H1 (cell line): ENCODE data around the gene CACNG1. TPM values are rescaled to one million over a fixed set of nuclear protein-coding genes. Genes with fewer than 3 reads are reported as not detected.

Source experiments
- CTCF ChIA-PET: fragments of 300-600 bp; sonication (Branson Sonifier 250); formaldehyde crosslinking; loops from one replicate; lab custom pipeline; 2021; ENCODE audit not compliant: partially characterized antibody; lab: Charles Lee
- POLR2A ChIA-PET: fragments of 300-600 bp; sonication (Branson Sonifier 250); formaldehyde crosslinking; loops from one replicate; lab custom pipeline; 2021; ENCODE audit warnings: inconsistent platforms; ENCODE audit not compliant: partially characterized antibody; lab: Charles Lee
- DNase-seq, 2 experiments: peaks; one replicate each; pipeline versions ENCODE4 v3.0.0 to v3.0.0-alpha.2; 2010 to 2022; ENCODE audit warnings: low spot score in 2 of 2, low read depth in 1 of 2, mixed read lengths in 1 of 2
- FAIRE-seq: peaks from 2 replicates; lab custom pipeline; 2011; peaks lifted over from hg19 to GRCh38; lab: Jason Lieb, UNC
- H2AFZ ChIP-seq: 2 replicates; pipeline ENCODE4 v1.8.1; 2012; ENCODE audit warnings: low read length, inconsistent platforms
- H2AK5ac ChIP-seq: 2 replicates; pipeline ENCODE4 v1.6.1; 2013; ENCODE audit warnings: low read depth, low read length
- H2BK120ac ChIP-seq: replicated peaks from 2 replicates; pipeline ENCODE3; 2013; ENCODE audit warnings: low read depth, low read length, inconsistent platforms
- H2BK12ac ChIP-seq: 2 replicates; pipeline ENCODE4 v1.6.1; 2013; ENCODE audit warnings: low read depth, low read length
- H2BK15ac ChIP-seq: 2 replicates; pipeline ENCODE4 v1.6.1; 2013; ENCODE audit warnings: low read length
- H2BK20ac ChIP-seq: 2 replicates; pipeline ENCODE4 v1.6.1; 2013; ENCODE audit warnings: low read length
- H2BK5ac ChIP-seq: 2 replicates; pipeline ENCODE4 v1.6.1; 2013; ENCODE audit warnings: low read depth, low read length
- H3K14ac ChIP-seq: 2 replicates; pipeline ENCODE4 v1.6.1; 2013; ENCODE audit warnings: inconsistent platforms; ENCODE audit not compliant: insufficient read length
- H3K18ac ChIP-seq: 2 replicates; pipeline ENCODE4 v1.6.1; 2013; ENCODE audit warnings: low read length; ENCODE audit errors: extremely low read depth
- H3K23ac ChIP-seq: 2 replicates; pipeline ENCODE4 v1.6.1; 2013; ENCODE audit warnings: inconsistent platforms; ENCODE audit not compliant: insufficient read length
- H3K23me2 ChIP-seq: 2 replicates; pipeline ENCODE4 v1.6.1; 2013; ENCODE audit warnings: low read depth, low read length
- H3K27ac ChIP-seq: 2 replicates; pipeline ENCODE4 v1.6.1; 2011; ENCODE audit warnings: low read depth, low read length, inconsistent platforms
- H3K27me3 ChIP-seq, 4 experiments: replicated peaks in 1 of 4; 1 replicate in 1 of 4; 2 replicates in 3 of 4; pipeline versions ENCODE4 v1.6.1 to v1.8.1; 2011 to 2013; ENCODE audit warnings: low read length in 3 of 4, mild to moderate bottlenecking in 3 of 4, inconsistent platforms in 2 of 4, mixed read lengths in 2 of 4, moderate library complexity in 1 of 4; ENCODE audit not compliant: control insufficient read depth in 3 of 4, insufficient read depth in 3 of 4; ENCODE audit errors: extremely low read depth in 1 of 4
- H3K36me3 ChIP-seq, 4 experiments: 2 replicates each; pipeline versions ENCODE4 v1.6.1 to v1.8.1; 2011 to 2013; ENCODE audit warnings: mild to moderate bottlenecking in 4 of 4, low read length in 3 of 4, moderate library complexity in 2 of 4, control low read depth in 1 of 4, inconsistent platforms in 1 of 4; ENCODE audit not compliant: insufficient read depth in 4 of 4, control insufficient read depth in 2 of 4
- H3K4ac ChIP-seq: replicated peaks from 2 replicates; pipeline ENCODE3; 2013; ENCODE audit warnings: low read length, low read depth, mixed read lengths, inconsistent platforms; ENCODE audit not compliant: insufficient read length
- H3K4me1 ChIP-seq, 4 experiments: replicated peaks in 1 of 4; 1 replicate in 1 of 4; 2 replicates in 3 of 4; pipeline versions ENCODE4 v1.6.1 to v1.8.1; 2011 to 2013; ENCODE audit warnings: low read length in 3 of 4, inconsistent platforms in 2 of 4, mixed read lengths in 1 of 4; ENCODE audit not compliant: insufficient read depth in 4 of 4, control insufficient read depth in 3 of 4
- H3K4me2 ChIP-seq, 2 experiments: 2 replicates each; pipeline versions ENCODE4 v1.6.1 to v1.8.1; 2011 to 2013; ENCODE audit warnings: low read depth in 2 of 2, low read length in 2 of 2, control low read depth in 1 of 2, inconsistent platforms in 1 of 2, mild to moderate bottlenecking in 1 of 2; ENCODE audit not compliant: insufficient read depth in 1 of 2
- H3K4me3 ChIP-seq, 4 experiments: fragments of 200-600, 300-600 bp in 1 of 4; sonication (generic), shearing (Covaris generic), sonication (Bioruptor Twin) in 1 of 4; 2 replicates each; pipeline versions ENCODE4 v1.5.1 to v1.8.1; 2011 to 2016; ENCODE audit warnings: low read length in 4 of 4, low read depth in 3 of 4, control low read depth in 2 of 4, inconsistent platforms in 2 of 4, mild to moderate bottlenecking in 2 of 4, mixed read lengths in 1 of 4, moderate library complexity in 1 of 4; ENCODE audit not compliant: insufficient read depth in 2 of 4; ENCODE audit errors: extremely low read depth in 1 of 4
- H3K56ac ChIP-seq: replicated peaks from 2 replicates; pipeline ENCODE3; 2013; ENCODE audit warnings: low read depth, mild to moderate bottlenecking, mixed read lengths, low read length, inconsistent platforms; ENCODE audit not compliant: insufficient read length
- H3K79me1 ChIP-seq: 2 replicates; pipeline ENCODE4 v1.6.1; 2013; ENCODE audit warnings: low read depth, low read length, control low read depth
- H3K79me2 ChIP-seq, 2 experiments: 2 replicates each; pipeline versions ENCODE4 v1.6.1 to v1.8.1; 2012 to 2013; ENCODE audit warnings: low read length in 2 of 2, mild to moderate bottlenecking in 2 of 2, inconsistent platforms in 1 of 2; ENCODE audit not compliant: insufficient read depth in 2 of 2, control insufficient read depth in 1 of 2
- H3K9ac ChIP-seq, 4 experiments: replicated peaks in 1 of 4; 1 replicate in 1 of 4; 2 replicates in 3 of 4; pipeline versions ENCODE4 v1.6.1 to v1.8.1; 2011 to 2013; ENCODE audit warnings: low read depth in 3 of 4, low read length in 3 of 4, control low read depth in 2 of 4, mild to moderate bottlenecking in 2 of 4, moderate library complexity in 2 of 4, inconsistent platforms in 1 of 4; ENCODE audit errors: extremely low read depth in 1 of 4
- H3K9me3 ChIP-seq, 2 experiments: 2 replicates each; pipeline versions ENCODE4 v1.6.1 to v1.8.1; 2012 to 2013; ENCODE audit warnings: mild to moderate bottlenecking in 2 of 2, moderate library complexity in 2 of 2, control low read depth in 1 of 2, inconsistent platforms in 1 of 2, low read depth in 1 of 2, low read length in 1 of 2, mixed read lengths in 1 of 2; ENCODE audit not compliant: insufficient read depth in 2 of 2
- H4K20me1 ChIP-seq, 2 experiments: replicated peaks in 1 of 2; 2 replicates each; pipeline versions ENCODE3 to v1.8.1; 2011 to 2013; ENCODE audit warnings: inconsistent platforms in 2 of 2, low read length in 2 of 2, mild to moderate bottlenecking in 1 of 2; ENCODE audit not compliant: insufficient read depth in 2 of 2, control insufficient read depth in 1 of 2
- H4K5ac ChIP-seq: 2 replicates; pipeline ENCODE4 v1.6.1; 2013; ENCODE audit warnings: low read length, low read depth, mixed read lengths, inconsistent platforms; ENCODE audit not compliant: insufficient read length
- H4K8ac ChIP-seq: 2 replicates; pipeline ENCODE4 v1.8.0; 2013; ENCODE audit warnings: mild to moderate bottlenecking, moderate library complexity, low read length, inconsistent platforms; ENCODE audit not compliant: insufficient read depth; ENCODE audit errors: extremely low read depth
- H4K91ac ChIP-seq: replicated peaks from 2 replicates; pipeline ENCODE3; 2013; ENCODE audit warnings: low read length, mixed read lengths, inconsistent platforms; ENCODE audit not compliant: insufficient read length
- MAFK ChIP-seq: IDR thresholded peaks from 2 replicates; pipeline ENCODE4 v1.6.1; 2012; ENCODE audit warnings: low read depth, mild to moderate bottlenecking, improper control_type of control experiment, low read length
- POLR2AphosphoS5 ChIP-seq: IDR thresholded peaks from 2 replicates; pipeline ENCODE4 v1.6.1; 2011; ENCODE audit warnings: low read depth, low read length
- RFX5 ChIP-seq: IDR thresholded peaks from 2 replicates; pipeline ENCODE4 v1.6.1; 2011; ENCODE audit warnings: low read depth, low read length, improper control_type of control experiment, borderline replicate concordance
- RNF2 ChIP-seq: fragments of 200-900, 300-1000 bp; sonication (generic); IDR thresholded peaks from 2 replicates; pipeline ENCODE4 v1.7.1; 2016; ENCODE audit warnings: borderline replicate concordance, low read depth, mild to moderate bottlenecking, antibody characterized with exemption, low read length; ENCODE audit not compliant: poor library complexity, severe bottlenecking; ENCODE audit errors: missing control alignments
- SIX5 ChIP-seq: IDR thresholded peaks from 2 replicates; pipeline ENCODE4 v1.6.1; 2011; ENCODE audit warnings: mild to moderate bottlenecking, low read depth, low read length
- TAF1 ChIP-seq: IDR thresholded peaks from 2 replicates; pipeline ENCODE4 v1.6.1; 2011; ENCODE audit warnings: mild to moderate bottlenecking, low read depth, low read length
- ZNF274 ChIP-seq: IDR thresholded peaks from 2 replicates; pipeline ENCODE4 v1.7.0; 2012; ENCODE audit warnings: low read length, borderline replicate concordance; ENCODE audit errors: extremely low read depth
- WGBS, 2 experiments: shearing (Covaris generic) in 1 of 2; methylation state at CpG; one replicate each; pipeline versions ENCODE4 v1.1.6 to v1.1.7; 2013 to 2015; ENCODE audit warnings: low lambda C conversion rate in 2 of 2, mixed read lengths in 2 of 2, inconsistent platforms in 1 of 2, low coverage in 1 of 2, missing lambda C conversion rate in 1 of 2; ENCODE audit not compliant: insufficient replicate concordance in 2 of 2, insufficient coverage in 1 of 2, insufficient read length in 1 of 2; ENCODE audit errors: extremely low coverage in 1 of 2, missing lambda C conversion rate in 1 of 2; 5-methylcytosine and 5-hydroxymethylcytosine counted together
- polyA plus RNA-seq, 7 experiments: library from polyadenylated mRNA; depleted of rRNA in 3 of 7; stranded (reverse) in 5 of 7; unstranded in 2 of 7; fragments of >200 nt in 5 of 7; fragments of 200-250 nt in 2 of 7; gene quantifications; 1 replicate in 5 of 7; 2 replicates in 1 of 7; 4 replicates in 1 of 7; pipeline versions ENCODE4 v1.2.1 to v1.2.3, GENCODE V29; 2011 to 2013; ENCODE audit warnings: missing spikeins in 2 of 7, mixed read lengths in 2 of 7
- total RNA-seq: library from RNA; stranded (reverse); fragmentation: NEBNext Ultra II Directional; extraction: Animal tissue kit (Norgen Biotek cat#: 25700); gene quantifications from 2 replicates; pipeline ENCODE4 v1.2.1, GENCODE V29; 2021
- TF ChIP-seq, protein P1 (sequence below): IDR thresholded peaks from 2 replicates; pipeline ENCODE4 v1.6.1; 2012; ENCODE audit warnings: inconsistent platforms
- TF ChIP-seq, protein P2 (sequence below): IDR thresholded peaks from 2 replicates; pipeline ENCODE4 v1.6.1; 2011; ENCODE audit warnings: low read depth, mild to moderate bottlenecking, low read length; ENCODE audit not compliant: insufficient read depth

CACNG1 gene
- total and polyA plus RNA-seq, 2 of the 8 experiments (the other 6 are each of a cell fraction or from before 2014, with no cell fraction given): not detected

DNA sequence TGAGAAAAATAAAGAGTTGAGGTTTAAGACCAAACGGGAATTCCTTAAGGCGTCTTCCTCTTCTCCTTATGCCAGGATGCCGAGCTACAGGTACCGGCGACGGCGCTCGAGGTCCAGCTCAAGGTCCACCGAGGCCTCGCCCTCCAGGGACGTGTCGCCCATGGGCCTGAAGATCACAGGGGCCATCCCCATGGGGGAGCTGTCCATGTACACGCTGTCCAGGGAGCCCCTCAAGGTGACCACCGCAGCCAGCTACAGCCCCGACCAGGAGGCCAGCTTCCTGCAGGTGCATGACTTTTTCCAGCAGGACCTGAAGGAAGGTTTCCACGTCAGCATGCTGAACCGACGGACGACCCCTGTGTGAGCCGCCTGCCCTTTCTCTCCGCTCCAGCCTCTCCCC, 13.7 kb upstream of the CACNG1 start:
- peaks cover 0 to 5% of the 10 kb centered on the region in 2 experiments for H4K20me1 ChIP-seq
- no peaks in the 10 kb centered on the region for H3K79me2 ChIP-seq
- no peak overlapping the region for H2AFZ ChIP-seq
- H3K14ac ChIP-seq: no peak overlapping the region
- H2BK5ac ChIP-seq: no peak overlapping the region
- H3K79me1 ChIP-seq: no peaks in the 10 kb centered on the region; the same call in 1 of the 2 replicates
- no peak overlapping the region for H2BK20ac ChIP-seq
- H2BK12ac ChIP-seq: no peak overlapping the region
- H3K23ac ChIP-seq: no peak overlapping the region
- 93% methylated on average over 21 of the region's 21 CpGs; no CpG with 5 or more reads in 1 of the 2 experiments for WGBS, 2 experiments
- H3K9ac ChIP-seq: no peak overlapping the region
- H2AK5ac ChIP-seq: no peak overlapping the region
- no peaks in the 10 kb centered on the region for H3K36me3 ChIP-seq
- no peak overlapping the region for H3K4me3 ChIP-seq
- no peaks in the 10 kb centered on the region for H3K9me3 ChIP-seq
- no peak overlapping the region for H3K4me2 ChIP-seq
- no peaks in the 10 kb centered on the region for H3K27me3 ChIP-seq
- H3K18ac ChIP-seq: no peak overlapping the region
- no peak overlapping the region for H4K5ac ChIP-seq
- H2BK15ac ChIP-seq: no peak overlapping the region
- H3K4me1 ChIP-seq: no peaks in the 10 kb centered on the region
- TF ChIP-seq RFX5: no peak
- no peak for TF ChIP-seq TAF1
- no peak for TF ChIP-seq RNF2
- TF ChIP-seq POLR2AphosphoS5: no peak
- no peak for TF ChIP-seq MAFK
- TF ChIP-seq, protein P1, sequence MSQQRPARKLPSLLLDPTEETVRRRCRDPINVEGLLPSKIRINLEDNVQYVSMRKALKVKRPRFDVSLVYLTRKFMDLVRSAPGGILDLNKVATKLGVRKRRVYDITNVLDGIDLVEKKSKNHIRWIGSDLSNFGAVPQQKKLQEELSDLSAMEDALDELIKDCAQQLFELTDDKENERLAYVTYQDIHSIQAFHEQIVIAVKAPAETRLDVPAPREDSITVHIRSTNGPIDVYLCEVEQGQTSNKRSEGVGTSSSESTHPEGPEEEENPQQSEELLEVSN: no peak
- no peak for TF ChIP-seq ZNF274
- TF ChIP-seq, protein P2, sequence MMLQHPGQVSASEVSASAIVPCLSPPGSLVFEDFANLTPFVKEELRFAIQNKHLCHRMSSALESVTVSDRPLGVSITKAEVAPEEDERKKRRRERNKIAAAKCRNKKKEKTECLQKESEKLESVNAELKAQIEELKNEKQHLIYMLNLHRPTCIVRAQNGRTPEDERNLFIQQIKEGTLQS: no peak
- no peak for TF ChIP-seq SIX5
- POLR2A ChIA-PET: interaction anchor here (1.0 to 1.6 kb wide), 4 partner anchors 9 to 17 kb away, joined by 3 to 4 read pairs (median 3); no protein-coding TSS in a partner anchor
- H3K4ac ChIP-seq: no peak overlapping the region
- peaks cover 9% of the 10 kb centered on the region; the same call in 1 of the 2 replicates for H3K23me2 ChIP-seq
- H2BK120ac ChIP-seq: no peak overlapping the region
- H3K27ac ChIP-seq: no peak overlapping the region
- CTCF ChIA-PET: interaction anchor here (0.9 to 2.6 kb wide), 4 partner anchors 10 to 87 kb away, joined by 3 to 10 read pairs (median 4); no protein-coding TSS in a partner anchor
- FAIRE-seq: no peak
- peak overlapping the region; percentile 25; the same call in 1 of the 2 replicates for H4K8ac ChIP-seq
- DNase-seq: no peak
- no peak overlapping the region for H4K91ac ChIP-seq
- no peak overlapping the region for H3K56ac ChIP-seq
